ENCODE data around the gene CHMP2A.
"Not testable (repeated sequence)": the region's sequence is repeated elsewhere in the genome, so short reads cannot be mapped to it uniquely, and the experiment has no call there.

Gene CHMP2A

DNA sequence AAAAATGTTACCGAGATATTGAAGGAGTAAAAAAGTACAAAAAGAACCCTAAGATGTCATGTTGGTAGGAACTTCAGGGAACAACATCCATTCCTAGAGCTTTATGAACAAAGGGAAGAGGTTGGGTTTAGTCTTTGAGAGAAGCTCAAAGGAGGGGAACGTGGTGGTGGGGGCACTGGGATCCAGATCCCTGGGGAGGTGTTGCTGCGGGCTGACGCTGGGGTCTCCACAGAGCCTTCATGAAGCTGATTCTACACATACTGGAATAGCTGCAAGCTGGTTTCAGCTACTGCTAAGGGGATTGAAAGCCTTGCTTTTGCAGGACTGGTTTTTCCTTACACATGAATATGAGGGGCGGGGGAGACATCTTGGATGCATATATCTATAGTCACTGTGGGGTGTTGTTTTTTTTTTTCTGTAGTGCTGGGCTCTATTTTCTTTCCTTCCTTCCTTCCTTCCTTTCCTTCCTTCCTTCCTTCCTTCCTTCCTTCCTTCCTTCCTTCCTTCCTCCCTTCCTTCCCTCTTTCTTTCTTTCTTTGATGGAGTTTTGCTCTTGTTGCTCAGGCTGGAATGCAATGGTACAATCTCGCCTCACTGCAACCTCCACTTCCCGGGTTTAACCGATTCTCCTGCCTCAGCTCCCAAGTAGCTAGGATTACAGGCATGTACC lies 24.7 kb upstream of the CHMP2A start:
- Histone ChIP-seq H3K9me2 (replicated peaks; ENCODE audit: insufficient read depth, low read length) (no peaks in the 10 kb centered on the region), H4K20me1 (ENCODE audit: low read depth, low read length) (no peaks in the 10 kb centered on the region), H3K79me2 (ENCODE audit: insufficient read depth, low read length) (no peaks in the 10 kb centered on the region), H3K27me3 (ENCODE audit: low read length) (no peaks in the 10 kb centered on the region), H3K4me3 (ENCODE audit: insufficient read depth, low read length, poor library complexity, severe bottlenecking) (no peak overlapping the region), H3K36me3 (ENCODE audit: low read length) (no peaks in the 10 kb centered on the region), H3K4me2 (ENCODE audit: low read depth, low read length, poor library complexity, severe bottlenecking) (no peak overlapping the region), H3K9me3 (ENCODE audit: insufficient read depth, low read length) (no peaks in the 10 kb centered on the region), H2AFZ (ENCODE audit: low read depth, low read length, severe bottlenecking) (no peak overlapping the region), H3K9ac (ENCODE audit: low read length) (no peak overlapping the region), H3F3A (ENCODE audit: insufficient read depth) (peaks cover 7% of the 10 kb centered on the region), H3K27ac (ENCODE audit: low read depth, low read length) (no peak overlapping the region)
- TF ChIP-seq CTCF (IDR thresholded peaks at IDR 0.05; ENCODE audit: insufficient read depth, low read length, poor library complexity, severe bottlenecking), result no peak
- TF ChIP-seq EZH2phosphoT487 (conservative IDR thresholded peaks at IDR 0.05; ENCODE audit: low read length), result no peak

DNA sequence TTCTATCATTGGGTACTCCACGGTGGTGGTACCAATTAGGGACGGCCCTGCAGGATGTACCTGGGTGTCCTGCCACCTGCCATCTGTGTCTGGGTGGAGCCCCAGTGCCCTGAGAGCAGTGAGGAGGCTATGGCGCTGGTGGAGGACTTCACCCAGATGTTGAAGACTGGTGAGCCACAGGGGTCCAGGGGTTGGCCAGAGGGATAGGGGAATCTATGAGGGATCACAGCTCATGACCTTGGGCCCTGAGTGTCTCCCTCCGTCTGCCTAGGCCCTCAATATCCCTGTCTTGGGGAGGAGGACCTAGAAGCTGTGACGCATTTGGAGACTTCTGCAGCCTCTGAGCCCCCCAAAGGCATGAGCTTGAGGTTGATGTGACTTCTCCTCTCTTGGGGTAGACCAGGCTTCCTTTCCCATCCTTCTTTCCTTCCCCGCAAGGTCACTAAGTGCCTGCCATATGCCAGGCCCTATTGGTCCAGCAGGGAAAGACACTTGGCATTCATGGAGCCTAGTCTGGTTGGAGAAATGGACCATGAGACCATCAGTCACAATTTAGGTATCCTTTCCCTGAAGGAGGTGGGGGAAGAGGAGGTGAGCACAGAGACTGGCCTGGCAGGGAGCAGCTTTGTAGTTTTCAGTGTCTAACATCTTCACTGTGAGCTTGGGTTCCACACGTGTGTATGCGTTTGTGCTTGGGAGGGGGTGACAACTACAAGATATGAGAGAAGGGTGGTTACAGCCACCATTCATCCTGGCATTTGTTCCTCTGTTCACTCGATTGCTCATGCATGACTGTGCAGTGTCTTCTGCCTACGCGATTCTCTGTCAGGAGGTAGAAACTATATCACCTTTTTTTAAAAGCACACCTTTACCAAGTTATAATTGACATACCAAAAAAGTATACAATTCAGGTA lies 23.4 kb upstream of the CHMP2A start:
- Histone ChIP-seq H3F3A (ENCODE audit: insufficient read depth) (peaks cover 18% of the 10 kb centered on the region), H3K4me2 (ENCODE audit: low read depth, low read length, poor library complexity, severe bottlenecking) (peak overlapping the region; percentile 4), H3K27me3 (ENCODE audit: low read length) (no peaks in the 10 kb centered on the region), H3K4me3 (ENCODE audit: insufficient read depth, low read length, poor library complexity, severe bottlenecking) (no peak overlapping the region), H3K9ac (ENCODE audit: low read length) (0 out of 2 replicates have a peak overlapping the region, but pooled peaks have one; percentile 3), H4K20me1 (ENCODE audit: low read depth, low read length) (no peaks in the 10 kb centered on the region), H3K79me2 (ENCODE audit: insufficient read depth, low read length) (no peaks in the 10 kb centered on the region), H3K27ac (ENCODE audit: low read depth, low read length) (no peak overlapping the region), H3K9me3 (ENCODE audit: insufficient read depth, low read length) (no peaks in the 10 kb centered on the region), H3K36me3 (ENCODE audit: low read length) (no peaks in the 10 kb centered on the region), H2AFZ (ENCODE audit: low read depth, low read length, severe bottlenecking) (no peak overlapping the region), H3K9me2 (replicated peaks; ENCODE audit: insufficient read depth, low read length) (no peaks in the 10 kb centered on the region)
- TF ChIP-seq EZH2phosphoT487 (conservative IDR thresholded peaks at IDR 0.05; ENCODE audit: low read length) (no peak), CTCF (IDR thresholded peaks at IDR 0.05; ENCODE audit: insufficient read depth, low read length, poor library complexity, severe bottlenecking) (no peak)

DNA sequence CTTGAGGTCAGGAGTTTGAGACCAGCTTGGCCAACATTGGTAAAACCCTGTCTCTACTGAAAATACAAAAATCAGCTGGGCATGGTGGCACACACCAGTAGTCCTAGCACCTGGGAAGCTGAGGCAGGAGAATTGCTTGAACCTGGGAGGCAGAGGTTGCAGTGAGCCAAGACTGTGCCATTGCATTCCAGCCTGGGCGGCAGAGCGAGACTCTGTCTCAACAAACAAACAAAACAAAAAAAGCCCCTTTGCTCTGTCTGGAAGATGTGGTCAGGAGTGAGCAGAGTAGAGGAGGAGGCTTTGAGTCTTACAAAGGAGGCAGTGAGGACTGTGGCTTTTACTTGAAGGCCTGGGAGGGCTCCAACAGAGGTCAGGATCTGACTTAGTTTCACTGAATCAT lies 22.7 kb upstream of the CHMP2A start:
- not testable (repeated sequence) for H3K4me3 ChIP-seq (ENCODE audit: insufficient read depth, low read length, poor library complexity, severe bottlenecking); H3K27me3 ChIP-seq (ENCODE audit: low read length); H3K9me2 ChIP-seq (replicated peaks; ENCODE audit: insufficient read depth, low read length); H3K79me2 ChIP-seq (ENCODE audit: insufficient read depth, low read length); H4K20me1 ChIP-seq (ENCODE audit: low read depth, low read length); H3K9ac ChIP-seq (ENCODE audit: low read length); H3K36me3 ChIP-seq (ENCODE audit: low read length); H3K4me2 ChIP-seq (ENCODE audit: low read depth, low read length, poor library complexity, severe bottlenecking); H3K9me3 ChIP-seq (ENCODE audit: insufficient read depth, low read length); H2AFZ ChIP-seq (ENCODE audit: low read depth, low read length, severe bottlenecking); H3K27ac ChIP-seq (ENCODE audit: low read depth, low read length)
- H3F3A ChIP-seq (ENCODE audit: insufficient read depth), result peaks cover 18% of the 10 kb centered on the region

All from SU-DHL-6 (cell line).